Right atrium auricular region (tissue), 2 donors: ENCODE results near the gene ORC4. TPM values are rescaled to one million over a fixed set of nuclear protein-coding genes. Genes with fewer than 3 reads are reported as not detected.
"Not testable (repeated sequence)": the region's sequence is repeated elsewhere in the genome, so short reads cannot be mapped to it uniquely, and the experiment has no call there.

Experiments
- DNase-seq: peaks from one replicate; pipeline ENCODE4 v3.0.0-alpha.2; 2019; ENCODE audit warnings: low spot score
- H3K27ac ChIP-seq, 2 donors: fragments of 200-600 bp; sonication (generic); 1 replicate in 1 of 2; 2 replicates in 1 of 2; pipeline ENCODE4 v1.5.1; 2016 to 2019
- H3K27me3 ChIP-seq, 2 donors: fragments of 200-600 bp; sonication (generic); one replicate each; pipeline versions ENCODE4 v1.5.1 to v1.6.0; 2017 to 2019
- H3K36me3 ChIP-seq: fragments of 200-600 bp; sonication (generic); one replicate; pipeline ENCODE4 v1.5.1; 2016
- H3K4me1 ChIP-seq, 2 donors: fragments of 200-600 bp; sonication (generic); one replicate each; pipeline versions ENCODE4 v1.5.1 to v1.6.0; 2017 to 2019
- H3K4me3 ChIP-seq, 2 donors: fragments of 200-600 bp; sonication (generic); 1 replicate in 1 of 2; 2 replicates in 1 of 2; pipeline ENCODE4 v1.5.1; 2017 to 2019; ENCODE audit warnings: mild to moderate bottlenecking in 1 of 2, moderate library complexity in 1 of 2
- H3K9me3 ChIP-seq, 2 donors: fragments of 200-600 bp; sonication (generic); one replicate each; pipeline ENCODE4 v1.5.1; 2019
- CTCF ChIP-seq, 2 donors: fragments of 200-600 bp; sonication (generic); IDR thresholded peaks; one replicate each; pipeline ENCODE4 v1.5.1; 2019; ENCODE audit warnings: antibody characterized with exemption in 2 of 2
- total RNA-seq, 2 donors: library from RNA; depleted of rRNA; stranded (reverse); fragments of >200 nt; gene quantifications; one replicate each; pipeline ENCODE4 v1.1.0, GENCODE V29; 2016

The ORC4 gene
- total RNA-seq, 2 donors from 2014 or later: 32.7 to 64.3 TPM

- peaks cover 0 to 10% of the 10 kb centered on the region in 2 donors for H3K4me1 ChIP-seq
- no peak overlapping the region for H3K4me3 ChIP-seq
- H3K36me3 ChIP-seq: no peaks in the 10 kb centered on the region
- no peak for DNase-seq
- TF ChIP-seq CTCF (IDR thresholded peaks at IDR 0.05): no peak
- no peaks in the 10 kb centered on the region for H3K27me3 ChIP-seq
- no peak overlapping the region for H3K27ac ChIP-seq
- no peaks in the 10 kb centered on the region for H3K9me3 ChIP-seq
Observed at GRCh38 chr2:148014616-148015015, 5.9 kb downstream of the ORC4 start.

- no peak for DNase-seq
- H3K27ac ChIP-seq: no peak overlapping the region
- peaks cover 0 to 3% of the 10 kb centered on the region in 2 donors for H3K4me1 ChIP-seq
- H3K4me3 ChIP-seq: no peak overlapping the region
- TF ChIP-seq CTCF (IDR thresholded peaks at IDR 0.05): no peak
- H3K27me3 ChIP-seq: no peaks in the 10 kb centered on the region
- H3K9me3 ChIP-seq: no peaks in the 10 kb centered on the region
- no peaks in the 10 kb centered on the region for H3K36me3 ChIP-seq
Observed at GRCh38 chr2:148013876-148014275, 6.7 kb downstream of the ORC4 start.

- not testable (repeated sequence) for H3K4me3 ChIP-seq, H3K4me1 ChIP-seq, H3K36me3 ChIP-seq, H3K27ac ChIP-seq, H3K27me3 ChIP-seq, DNase-seq, H3K9me3 ChIP-seq
Observed at GRCh38 chr2:148008411-148008810, 12.1 kb downstream of the ORC4 start.

GRCh38 chr2:148007219-148007900 lies 13.2 kb downstream of the ORC4 start:
- no peak overlapping the region for H3K4me3 ChIP-seq
- H3K27ac ChIP-seq: no peak overlapping the region
- no peaks in the 10 kb centered on the region for H3K36me3 ChIP-seq
- H3K4me1 ChIP-seq: no peaks in the 10 kb centered on the region
- H3K27me3 ChIP-seq: no peaks in the 10 kb centered on the region
- DNase-seq: no peak
- H3K9me3 ChIP-seq: peaks cover 0 to 3% of the 10 kb centered on the region in 2 donors
- no peak for TF ChIP-seq CTCF (IDR thresholded peaks at IDR 0.05)

- no peak for TF ChIP-seq CTCF (IDR thresholded peaks at IDR 0.05)
- no peaks in the 10 kb centered on the region for H3K4me1 ChIP-seq
- H3K4me3 ChIP-seq: no peak overlapping the region
- peaks cover 0 to 4% of the 10 kb centered on the region in 2 donors for H3K9me3 ChIP-seq
- no peak overlapping the region for H3K27ac ChIP-seq
- H3K27me3 ChIP-seq: no peaks in the 10 kb centered on the region
- no peaks in the 10 kb centered on the region for H3K36me3 ChIP-seq
- DNase-seq: no peak
Observed at GRCh38 chr2:148006249-148007007, 14.1 kb downstream of the ORC4 start.

GRCh38 chr2:148002420-148002819 lies 18.1 kb downstream of the ORC4 start:
- not testable (repeated sequence) for H3K27ac ChIP-seq, H3K27me3 ChIP-seq, H3K4me1 ChIP-seq, H3K4me3 ChIP-seq, H3K36me3 ChIP-seq, H3K9me3 ChIP-seq, DNase-seq
